Measurements from ENCODE around the gene IQCK. TPM values are rescaled to one million over a fixed set of nuclear protein-coding genes. Genes with fewer than 3 reads are reported as not detected.

The IQCK gene
- polyA plus RNA-seq, 1 experiment = 4.5 TPM

- CTCF ChIA-PET = no interaction called here
- Histone ChIP-seq H3K27me3 (ENCODE audit: control insufficient read depth, insufficient read depth, low read length) (no peaks in the 10 kb centered on the region), H3K36me3 (ENCODE audit: control insufficient read depth, insufficient read depth, low read length) (no peaks in the 10 kb centered on the region), H3K4me3 (ENCODE audit: low read depth, low read length) (no peak overlapping the region)
- no peak for DNase-seq (ENCODE audit: low read depth)
- TF ChIP-seq CTCF (IDR thresholded peaks at IDR 0.05; ENCODE audit: insufficient read depth, low read depth, low read length) = no peak
- POLR2A ChIA-PET = no interaction called here
These were observed 28.5 kb downstream of the IQCK start for GRCh38 chr16:19746561-19746960.

GRCh38 chr16:19748389-19749168, 30.5 kb downstream of the IQCK start:
- Histone ChIP-seq H3K36me3 (ENCODE audit: control insufficient read depth, insufficient read depth, low read length) (no peaks in the 10 kb centered on the region), H3K27me3 (ENCODE audit: control insufficient read depth, insufficient read depth, low read length) (no peaks in the 10 kb centered on the region), H3K4me3 (ENCODE audit: low read depth, low read length) (no peak overlapping the region)
- no peak for TF ChIP-seq CTCF (IDR thresholded peaks at IDR 0.05; ENCODE audit: insufficient read depth, low read depth, low read length)
- ChIA-PET POLR2A (no interaction called here), CTCF (interaction anchor here (1.0 to 1.2 kb wide), 2 partner anchors 10 to 17 kb away, joined by 3 read pairs; no protein-coding TSS in a partner anchor)
- no peak for DNase-seq (ENCODE audit: low read depth)

GRCh38 chr16:19749571-19750080, 31.6 kb downstream of the IQCK start:
- DNase-seq (ENCODE audit: low read depth) = no peak
- POLR2A ChIA-PET = no interaction called here
- CTCF ChIA-PET = no interaction called here

GRCh38 chr16:19751478-19752385, 33.7 kb downstream of the IQCK start:
- H3K27me3 ChIP-seq (ENCODE audit: control insufficient read depth, insufficient read depth, low read length) = no peaks in the 10 kb centered on the region
- ChIA-PET CTCF (interaction anchor here (0.8 kb wide), 1 partner anchor 102 kb away, joined by 3 read pairs; no protein-coding TSS in a partner anchor), POLR2A (no interaction called here)
- TF ChIP-seq CTCF (IDR thresholded peaks at IDR 0.05; ENCODE audit: insufficient read depth, low read depth, low read length) = no peak
- DNase-seq (ENCODE audit: low read depth) = no peak
- H3K4me3 ChIP-seq (ENCODE audit: low read depth, low read length) = no peak overlapping the region
- H3K36me3 ChIP-seq (ENCODE audit: control insufficient read depth, insufficient read depth, low read length) = no peaks in the 10 kb centered on the region

More at GRCh38 chr16:19749571-19750080, 31.6 kb downstream of the IQCK start:
- Histone ChIP-seq H3K27me3 (ENCODE audit: control insufficient read depth, insufficient read depth, low read length) (no peaks in the 10 kb centered on the region), H3K36me3 (ENCODE audit: control insufficient read depth, insufficient read depth, low read length) (no peaks in the 10 kb centered on the region), H3K4me3 (ENCODE audit: low read depth, low read length) (no peak overlapping the region)
- no peak for TF ChIP-seq CTCF (IDR thresholded peaks at IDR 0.05; ENCODE audit: insufficient read depth, low read depth, low read length)

Measured in BJ (cell line).